HL-60 (cell line): ENCODE results near the gene RSPH9.

ENCODE experiments used
- CTCF ChIP-seq: IDR thresholded peaks from one replicate; pipeline ENCODE4 v1.5.1; 2011; ENCODE audit warnings: low read length, control low read depth, inconsistent platforms; ENCODE audit not compliant: insufficient read depth
- GABPA ChIP-seq: IDR thresholded peaks from 2 replicates; pipeline ENCODE4 v1.6.1; 2012; ENCODE audit warnings: low read depth
- POLR2AphosphoS5 ChIP-seq: IDR thresholded peaks from 2 replicates; pipeline ENCODE4 v1.6.1; 2012; ENCODE audit warnings: low read depth
- TF ChIP-seq, protein P1 (sequence below): IDR thresholded peaks from 2 replicates; pipeline ENCODE4 v1.6.1; 2012; ENCODE audit warnings: low read depth; ENCODE audit not compliant: insufficient replicate concordance

DNA sequence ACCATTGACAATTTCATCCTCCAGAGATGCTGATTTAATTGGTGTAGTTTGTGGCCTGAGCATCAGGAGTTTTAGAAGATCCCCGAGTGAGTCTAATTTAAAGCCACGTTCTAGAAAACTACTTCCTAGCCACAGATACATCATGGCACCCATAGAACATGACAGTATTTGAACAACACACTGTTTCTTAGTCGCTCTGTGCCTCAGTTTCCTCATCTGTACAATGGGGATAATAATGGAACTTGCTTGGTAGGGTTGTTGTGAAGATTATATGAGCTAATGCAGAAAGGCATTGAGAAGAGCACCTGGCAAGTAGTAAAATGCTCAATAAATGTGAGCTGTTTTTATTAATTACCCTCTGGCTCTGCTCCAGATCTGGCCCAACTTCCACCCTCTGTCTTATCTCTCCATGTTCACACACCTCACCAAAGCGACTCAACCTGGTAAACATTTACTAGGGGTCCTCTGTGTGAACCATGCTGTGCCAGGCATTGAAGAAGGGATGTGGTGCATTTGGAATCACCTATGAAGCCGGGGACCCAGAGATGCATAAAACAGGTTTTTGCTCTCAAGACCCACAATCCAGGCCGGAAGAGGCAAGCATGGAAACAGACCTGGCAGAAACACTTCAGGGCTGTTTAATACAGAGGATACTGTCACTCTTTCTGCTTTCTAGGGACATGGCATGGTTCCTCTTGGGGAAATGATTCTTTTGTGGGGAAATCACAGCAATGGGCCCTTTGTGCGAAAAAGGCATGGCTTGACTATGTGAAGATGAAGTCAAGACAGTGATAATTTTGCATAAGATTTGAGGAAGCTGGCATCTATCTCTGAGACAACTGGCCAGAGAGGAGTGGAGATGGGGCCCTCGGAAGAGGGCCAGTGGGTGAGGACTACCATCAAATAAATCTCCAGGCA, 58.9 kb downstream of the RSPH9 start:
- TF ChIP-seq CTCF (no peak), POLR2AphosphoS5 (no peak), GABPA (no peak)
- TF ChIP-seq, protein P1, sequence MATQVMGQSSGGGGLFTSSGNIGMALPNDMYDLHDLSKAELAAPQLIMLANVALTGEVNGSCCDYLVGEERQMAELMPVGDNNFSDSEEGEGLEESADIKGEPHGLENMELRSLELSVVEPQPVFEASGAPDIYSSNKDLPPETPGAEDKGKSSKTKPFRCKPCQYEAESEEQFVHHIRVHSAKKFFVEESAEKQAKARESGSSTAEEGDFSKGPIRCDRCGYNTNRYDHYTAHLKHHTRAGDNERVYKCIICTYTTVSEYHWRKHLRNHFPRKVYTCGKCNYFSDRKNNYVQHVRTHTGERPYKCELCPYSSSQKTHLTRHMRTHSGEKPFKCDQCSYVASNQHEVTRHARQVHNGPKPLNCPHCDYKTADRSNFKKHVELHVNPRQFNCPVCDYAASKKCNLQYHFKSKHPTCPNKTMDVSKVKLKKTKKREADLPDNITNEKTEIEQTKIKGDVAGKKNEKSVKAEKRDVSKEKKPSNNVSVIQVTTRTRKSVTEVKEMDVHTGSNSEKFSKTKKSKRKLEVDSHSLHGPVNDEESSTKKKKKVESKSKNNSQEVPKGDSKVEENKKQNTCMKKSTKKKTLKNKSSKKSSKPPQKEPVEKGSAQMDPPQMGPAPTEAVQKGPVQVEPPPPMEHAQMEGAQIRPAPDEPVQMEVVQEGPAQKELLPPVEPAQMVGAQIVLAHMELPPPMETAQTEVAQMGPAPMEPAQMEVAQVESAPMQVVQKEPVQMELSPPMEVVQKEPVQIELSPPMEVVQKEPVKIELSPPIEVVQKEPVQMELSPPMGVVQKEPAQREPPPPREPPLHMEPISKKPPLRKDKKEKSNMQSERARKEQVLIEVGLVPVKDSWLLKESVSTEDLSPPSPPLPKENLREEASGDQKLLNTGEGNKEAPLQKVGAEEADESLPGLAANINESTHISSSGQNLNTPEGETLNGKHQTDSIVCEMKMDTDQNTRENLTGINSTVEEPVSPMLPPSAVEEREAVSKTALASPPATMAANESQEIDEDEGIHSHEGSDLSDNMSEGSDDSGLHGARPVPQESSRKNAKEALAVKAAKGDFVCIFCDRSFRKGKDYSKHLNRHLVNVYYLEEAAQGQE, result no peak
